ENCODE data around the gene ZNF286A.

GRCh38 chr17:15663176-15663575, 36.4 kb upstream of the ZNF286A start:
- TF ChIP-seq POLR2AphosphoS5 (IDR thresholded peaks at IDR 0.05; ENCODE audit: borderline replicate concordance, low read depth, low read length) (no peak), EZH2 (IDR thresholded peaks at IDR 0.05) (no peak)
